GM23248 (cell line): ENCODE data around the gene RASEF.
"Not testable (repeated sequence)": the region's sequence is repeated elsewhere in the genome, so short reads cannot be mapped to it uniquely, and the experiment has no call there.

Experiments used
- EZH2 ChIP-seq: fragments of 200-600 bp; sonication (generic); IDR thresholded peaks from 2 replicates; pipeline ENCODE4 v1.6.1; 2018; ENCODE audit warnings: antibody characterized with exemption, mild to moderate bottlenecking; ENCODE audit not compliant: insufficient read depth, poor library complexity, severe bottlenecking
- EZH2phosphoT487 ChIP-seq: fragments of 200-600 bp; sonication (generic); IDR thresholded peaks from 2 replicates; pipeline ENCODE4 v1.6.1; 2018; ENCODE audit warnings: antibody characterized with exemption, moderate library complexity, mild to moderate bottlenecking, low read depth; ENCODE audit not compliant: insufficient read depth

GRCh38 chr9:82934025-82934424 is 128.9 kb downstream of the RASEF start:
- not testable (repeated sequence) for TF ChIP-seq EZH2phosphoT487, EZH2
